ENCODE data around the gene MCTP1.

The MCTP1 gene

GRCh38 chr5:95124101-95124500, 160.8 kb downstream of the MCTP1 start:
- peak in 3 of 56 donors; percentile 2 to 20 (median 3) for DNase-seq

GRCh38 chr5:95114902-95115301, 170.0 kb downstream of the MCTP1 start:
- DNase-seq: no peak

- no peak for DNase-seq
These were observed 170.6 kb downstream of the MCTP1 start for GRCh38 chr5:95114305-95114704.

- DNase-seq: no peak
These were observed 171.4 kb downstream of the MCTP1 start for GRCh38 chr5:95113489-95113888.

- no peak for DNase-seq
These were observed 173.8 kb downstream of the MCTP1 start for GRCh38 chr5:95111141-95111540.

GRCh38 chr5:95110118-95110517, 174.8 kb downstream of the MCTP1 start:
- no peak for DNase-seq

GRCh38 chr5:95107138-95107537, 177.8 kb downstream of the MCTP1 start:
- no peak for DNase-seq

- no peak for DNase-seq
These were observed 179.3 kb downstream of the MCTP1 start for GRCh38 chr5:95105638-95106037.

- DNase-seq: no peak
These were observed 182.2 kb downstream of the MCTP1 start for GRCh38 chr5:95102687-95103086.

GRCh38 chr5:95102080-95102479, 182.8 kb downstream of the MCTP1 start:
- peak in 1 of 56 donors; percentile 3 for DNase-seq

- no peak for DNase-seq
These were observed 184.3 kb downstream of the MCTP1 start for GRCh38 chr5:95100551-95100950.

- DNase-seq: no peak
These were observed 186.9 kb downstream of the MCTP1 start for GRCh38 chr5:95098012-95098411.

GRCh38 chr5:95093211-95093610, 191.7 kb downstream of the MCTP1 start:
- no peak for DNase-seq

- DNase-seq: no peak
These were observed 194.1 kb downstream of the MCTP1 start for GRCh38 chr5:95090774-95091173.

- no peak for DNase-seq
These were observed 197.0 kb downstream of the MCTP1 start for GRCh38 chr5:95087816-95088317.

- no peak for DNase-seq
These were observed 197.7 kb downstream of the MCTP1 start for GRCh38 chr5:95086927-95087815.

GRCh38 chr5:95084757-95085156, 200.1 kb downstream of the MCTP1 start:
- DNase-seq: no peak

GRCh38 chr5:95083606-95084005, 201.3 kb downstream of the MCTP1 start:
- no peak for DNase-seq

GRCh38 chr5:95081982-95082381, 202.9 kb downstream of the MCTP1 start:
- no peak for DNase-seq

- DNase-seq: peak in 4 of 56 donors; percentile 2 to 13 (median 10)
These were observed 203.4 kb downstream of the MCTP1 start for GRCh38 chr5:95081500-95081960.

GRCh38 chr5:95080441-95080840, 204.5 kb downstream of the MCTP1 start:
- DNase-seq: no peak

- DNase-seq: no peak
These were observed 204.9 kb downstream of the MCTP1 start for GRCh38 chr5:95080030-95080429.

- no peak for DNase-seq
These were observed 206.0 kb downstream of the MCTP1 start for GRCh38 chr5:95078868-95079267.

Measured in amygdala (tissue), 56 donors.